ENCODE results near the gene CIAO1.
"Not testable (repeated sequence)": the region's sequence is repeated elsewhere in the genome, so short reads cannot be mapped to it uniquely, and the experiment has no call there.

CIAO1 gene

GRCh38 chr2:96276787-96277499 is 10.9 kb downstream of the CIAO1 start:
- DNase-seq = no peak

GRCh38 chr2:96287273-96287856 is 21.3 kb downstream of the CIAO1 start:
- DNase-seq = no peak

- DNase-seq = no peak
Measured at GRCh38 chr2:96291751-96292150, 25.7 kb downstream of the CIAO1 start.

- DNase-seq = not testable (repeated sequence)
Measured at GRCh38 chr2:96294271-96294670, 28.2 kb downstream of the CIAO1 start.

- DNase-seq = no peak
Measured at GRCh38 chr2:96296925-96297324, 30.9 kb downstream of the CIAO1 start.

- no peak for DNase-seq
Measured at GRCh38 chr2:96301865-96302264, 35.8 kb downstream of the CIAO1 start.

- no peak for DNase-seq
Measured at GRCh38 chr2:96304606-96305005, 38.6 kb downstream of the CIAO1 start.

- DNase-seq = peak; percentile 83
Measured at GRCh38 chr2:96305091-96305978, 39.3 kb downstream of the CIAO1 start, which contains the start of gene SNRNP200. SNRNP200 (minus strand) TSS chr2:96305546; CDS start chr2:96305437, 109 bp downstream.

GRCh38 chr2:96305979-96306308 is 39.9 kb downstream of the CIAO1 start:
- DNase-seq = no peak

- DNase-seq = no peak
Measured at GRCh38 chr2:96306370-96306769, 40.3 kb downstream of the CIAO1 start.

GRCh38 chr2:96308248-96308647 is 42.2 kb downstream of the CIAO1 start:
- DNase-seq = no peak

GRCh38 chr2:96315005-96315399 is 49.0 kb downstream of the CIAO1 start:
- no peak for DNase-seq

GRCh38 chr2:96315400-96316071 is 49.5 kb downstream of the CIAO1 start:
- peak; percentile 86 for DNase-seq

- DNase-seq = no peak
Measured at GRCh38 chr2:96316999-96317398, 51.0 kb downstream of the CIAO1 start.

- DNase-seq = no peak
Measured at GRCh38 chr2:96317584-96317997, 51.6 kb downstream of the CIAO1 start.

GRCh38 chr2:96318723-96319122 is 52.7 kb downstream of the CIAO1 start:
- no peak for DNase-seq

GRCh38 chr2:96319396-96319795 is 53.4 kb downstream of the CIAO1 start:
- DNase-seq = no peak

- no peak for DNase-seq
Measured at GRCh38 chr2:96320326-96320725, 54.3 kb downstream of the CIAO1 start.

GRCh38 chr2:96320728-96321622 is 55.0 kb downstream of the CIAO1 start:
- DNase-seq = peak; percentile 36
